Measurements from ENCODE around the gene PDZD2.

PDZD2 gene

GRCh38 chr5:31819926-31820516 lies 181.1 kb downstream of the PDZD2 start:
- DNase-seq (ENCODE audit: low spot score) = peak; percentile 52

DNA sequence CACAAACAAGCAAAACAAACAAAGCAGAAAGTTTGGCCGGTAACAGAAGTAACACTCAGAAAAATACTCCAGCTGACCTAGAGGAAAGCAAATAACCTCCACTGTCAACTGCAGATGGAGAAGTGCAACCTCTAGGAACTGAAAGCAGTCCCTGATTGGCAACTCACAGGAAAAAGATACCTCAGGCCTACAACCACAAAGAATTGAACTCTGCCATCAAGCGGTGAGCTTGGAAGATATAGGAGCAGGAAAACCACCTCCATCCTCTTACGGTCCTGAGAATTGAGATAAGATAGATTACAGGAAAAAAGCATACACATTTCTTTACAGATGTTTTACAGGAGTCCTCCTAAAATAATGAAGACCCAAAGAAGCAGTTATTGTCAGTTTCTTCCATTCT lies 184.5 kb downstream of the PDZD2 start:
- no peak for DNase-seq (ENCODE audit: low spot score)

DNA sequence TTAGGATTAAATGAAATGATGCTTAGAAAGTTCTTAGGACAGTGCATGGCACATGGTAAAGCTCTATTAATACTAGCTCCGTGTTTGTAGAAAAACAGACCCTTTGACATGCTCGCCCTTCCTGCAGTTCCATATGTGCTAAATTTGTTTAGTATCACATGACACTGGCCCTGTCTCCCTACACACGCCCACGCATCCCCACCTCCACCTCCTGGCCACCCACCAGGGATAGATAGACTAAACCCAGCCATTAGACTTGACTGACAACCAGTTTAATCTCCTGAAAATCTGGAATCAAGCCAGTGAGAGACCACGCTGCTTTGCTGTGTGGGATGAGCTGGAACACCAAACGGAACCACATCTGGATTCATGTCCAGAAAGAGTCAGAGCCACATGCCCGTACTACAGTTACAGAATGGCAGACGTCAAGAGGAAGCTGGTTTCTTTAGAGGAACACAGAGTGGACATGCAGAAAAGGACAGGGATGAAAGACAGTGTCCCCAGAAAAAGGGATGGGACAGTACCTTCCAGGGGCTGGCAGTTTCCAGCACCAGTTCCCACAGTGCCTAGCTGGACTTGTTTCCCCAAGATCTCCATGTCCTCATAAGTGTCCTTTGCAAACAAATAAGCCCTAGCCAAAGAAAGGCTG lies 186.1 kb downstream of the PDZD2 start:
- no peak for DNase-seq (ENCODE audit: low spot score)

- peak; percentile 68 for DNase-seq (ENCODE audit: low spot score)
Measured at GRCh38 chr5:31825518-31826068, 186.7 kb downstream of the PDZD2 start.

- no peak for DNase-seq (ENCODE audit: low spot score)
Measured at GRCh38 chr5:31827867-31828266, 188.9 kb downstream of the PDZD2 start.

- DNase-seq (ENCODE audit: low spot score) = no peak
Measured at GRCh38 chr5:31832966-31833365, 194.0 kb downstream of the PDZD2 start.

- DNase-seq (ENCODE audit: low spot score) = no peak
Measured at GRCh38 chr5:31833710-31834109, 194.8 kb downstream of the PDZD2 start.

- DNase-seq (ENCODE audit: low spot score) = no peak
Measured at GRCh38 chr5:31844622-31845345, 205.9 kb downstream of the PDZD2 start.

- no peak for DNase-seq (ENCODE audit: low spot score)
Measured at GRCh38 chr5:31845361-31845760, 206.4 kb downstream of the PDZD2 start.

DNA sequence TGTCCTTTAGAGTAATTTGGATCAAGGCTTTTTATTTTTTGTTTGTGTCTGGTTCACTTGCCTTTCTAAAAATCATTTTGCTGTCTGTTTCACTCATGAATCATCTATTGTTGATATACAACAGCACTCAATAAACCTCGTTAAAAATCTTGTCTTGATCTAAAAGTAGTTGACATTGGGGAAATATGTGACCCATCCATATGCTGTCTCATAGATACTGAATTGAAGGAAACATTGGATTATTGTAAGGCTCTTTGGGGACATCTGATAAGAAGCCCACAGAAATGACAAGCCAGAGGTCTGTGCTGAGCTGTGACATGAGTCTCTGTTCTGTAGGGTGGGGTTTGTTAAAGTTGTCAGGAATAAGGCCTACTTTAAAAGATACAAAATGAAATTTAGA lies 208.0 kb downstream of the PDZD2 start:
- DNase-seq (ENCODE audit: low spot score) = peak; percentile 94

- no peak for DNase-seq (ENCODE audit: low spot score)
Measured at GRCh38 chr5:31847354-31847753, 208.4 kb downstream of the PDZD2 start.

- no peak for DNase-seq (ENCODE audit: low spot score)
Measured at GRCh38 chr5:31850981-31851689, 212.2 kb downstream of the PDZD2 start.

DNA sequence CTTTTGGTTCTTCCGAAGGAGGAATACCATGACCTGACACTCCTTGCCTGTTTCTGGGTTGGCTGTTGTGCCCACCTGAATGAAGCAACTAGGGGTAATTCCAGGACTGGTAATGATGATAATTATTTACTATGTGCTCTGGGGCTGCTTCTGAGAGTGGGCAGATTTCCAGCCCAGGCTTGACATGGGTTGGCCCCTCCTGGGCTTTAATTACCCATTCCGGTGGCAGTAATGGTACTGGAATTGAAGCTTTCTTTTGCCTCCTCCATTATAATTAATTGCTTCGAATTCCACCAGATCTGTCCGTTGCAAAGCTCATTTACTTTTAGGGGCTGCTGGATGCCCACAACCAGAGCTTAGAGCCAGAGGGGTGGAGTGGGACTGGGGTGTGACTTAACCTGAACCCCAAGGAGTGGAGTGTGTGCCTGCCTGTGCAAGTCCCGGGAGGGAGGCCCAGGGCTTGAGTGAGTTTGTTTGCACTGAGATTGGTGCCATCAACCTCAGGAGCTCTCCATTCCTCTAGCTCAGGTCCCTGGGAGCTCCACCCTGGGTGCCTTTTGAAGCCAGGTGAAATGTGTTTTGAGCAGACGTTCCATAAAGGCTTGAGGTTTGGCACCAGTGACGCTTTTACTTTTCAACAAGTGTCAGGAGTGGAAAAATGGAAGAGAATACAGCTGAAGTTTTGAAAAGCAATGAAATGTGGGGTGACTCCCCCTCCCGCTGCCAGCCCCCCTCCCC lies 214.6 kb downstream of the PDZD2 start:
- DNase-seq (ENCODE audit: low spot score) = no peak

DNA sequence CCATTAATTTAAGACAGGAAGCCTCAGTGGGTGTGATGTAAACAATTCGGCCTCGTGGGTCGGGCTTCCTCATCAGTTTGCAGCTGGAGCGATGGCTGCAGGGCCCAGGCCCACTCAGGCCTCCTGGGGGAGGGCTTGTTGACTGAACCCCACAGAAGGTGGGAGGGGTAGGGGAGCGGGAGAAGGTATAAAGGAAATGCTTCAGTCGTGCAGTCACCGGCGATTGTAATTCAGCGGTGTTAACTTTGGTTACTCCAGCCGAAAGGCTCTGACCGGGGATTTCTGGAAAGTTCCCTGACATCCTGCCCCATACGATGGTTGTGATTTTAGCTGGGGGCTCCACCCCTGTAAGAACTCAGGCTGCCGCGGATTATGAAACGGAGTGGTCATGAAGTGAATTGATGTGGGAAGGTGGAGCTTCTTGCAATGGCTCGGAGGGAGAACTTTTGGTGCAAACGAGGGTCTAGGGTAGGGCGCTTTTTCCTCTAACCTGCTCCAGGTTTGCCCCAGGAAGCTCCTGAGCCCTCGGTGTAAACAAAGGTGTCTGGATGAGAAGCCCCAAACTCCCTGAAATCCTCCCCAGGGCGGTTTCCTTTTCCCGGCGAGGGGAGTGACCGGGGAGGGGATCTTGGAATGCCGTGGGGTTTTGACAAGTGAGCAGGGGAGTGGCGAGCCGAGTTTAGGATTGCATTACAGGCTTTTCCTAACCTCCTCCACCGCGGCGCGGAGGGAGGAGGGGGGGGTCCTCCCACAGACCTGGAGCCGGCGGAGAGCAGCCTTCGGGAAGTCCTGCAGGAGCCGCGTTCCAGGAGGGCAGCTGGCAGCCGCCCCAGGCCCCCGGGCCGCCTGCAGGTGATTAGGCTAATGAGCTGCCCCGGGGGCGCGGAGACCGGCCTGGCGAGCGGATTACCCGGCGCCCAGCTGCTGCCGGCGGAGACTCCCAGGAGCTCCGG lies 215.5 kb downstream of the PDZD2 start:
- DNase-seq (ENCODE audit: low spot score) = no peak

DNA sequence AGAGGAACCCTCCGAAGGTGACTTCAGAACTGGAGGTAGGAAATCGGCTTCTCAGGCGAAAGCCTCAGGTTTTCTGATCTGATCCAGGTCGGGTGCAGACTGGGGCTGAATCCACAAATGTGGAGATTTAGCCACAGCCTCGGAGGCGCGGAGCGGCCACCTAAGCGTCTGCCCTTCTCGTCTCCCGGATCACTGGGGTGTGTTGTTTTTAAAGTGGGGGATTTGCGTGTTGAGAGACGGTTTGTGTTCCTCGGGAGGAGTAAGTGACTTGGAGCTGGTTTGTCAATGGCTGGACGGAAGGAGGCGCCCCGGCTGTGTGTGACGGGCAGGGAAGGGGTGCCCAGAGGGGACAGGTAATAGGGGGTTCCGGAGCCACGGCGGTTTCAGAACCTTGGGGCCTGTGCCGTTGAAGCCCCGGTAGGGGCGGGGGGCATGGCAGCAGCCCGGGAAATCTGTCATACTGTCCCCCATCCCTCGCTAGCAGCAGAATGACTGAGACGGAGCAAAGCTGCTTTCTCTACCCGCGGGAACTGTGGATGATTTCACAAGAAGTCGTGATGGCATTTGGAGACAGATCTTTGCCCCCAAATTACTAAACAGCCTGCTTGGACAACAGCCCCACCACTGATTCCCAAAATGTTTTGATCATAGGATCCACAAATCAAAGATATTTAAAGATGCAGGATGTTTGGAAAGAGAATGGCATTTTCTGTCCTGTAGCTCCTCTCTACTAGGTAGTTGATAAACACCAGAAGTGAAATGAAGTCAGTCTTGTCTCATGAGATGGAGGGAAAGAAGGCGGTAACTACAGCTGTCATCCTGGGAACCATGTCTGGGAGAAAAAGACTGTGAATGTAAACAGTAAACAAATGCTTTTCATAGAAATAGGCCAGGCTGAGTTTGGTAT lies 216.5 kb downstream of the PDZD2 start:
- DNase-seq (ENCODE audit: low spot score) = peak; percentile 42

DNA sequence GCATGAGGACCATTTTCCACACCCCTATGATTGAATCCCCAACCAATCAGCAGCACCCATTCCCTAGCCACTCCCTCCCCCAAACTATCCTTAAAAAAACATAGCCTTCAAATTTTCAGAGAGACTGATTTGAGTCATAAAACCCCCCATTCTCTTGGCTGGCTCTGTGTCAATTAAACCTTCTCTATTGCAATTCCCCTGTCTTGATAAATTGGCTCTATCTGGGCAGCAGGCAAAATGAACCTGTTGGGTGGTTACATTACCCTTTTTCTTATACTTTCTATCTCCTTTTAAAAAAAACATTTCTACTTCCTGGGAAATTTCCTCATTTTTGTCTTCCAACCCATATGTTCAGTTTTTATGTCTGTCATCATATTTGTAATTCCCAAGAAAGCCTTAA lies 220.2 kb downstream of the PDZD2 start:
- DNase-seq (ENCODE audit: low spot score) = no peak

- DNase-seq (ENCODE audit: low spot score) = no peak
Measured at GRCh38 chr5:31860278-31860677, 221.3 kb downstream of the PDZD2 start.

GRCh38 chr5:31860726-31861433 lies 221.9 kb downstream of the PDZD2 start:
- no peak for DNase-seq (ENCODE audit: low spot score)

Measured in SK-N-DZ (cell line).